T1000 (cell line): ENCODE data around the gene TMEM40.
A peak's percentile ranks its signal among the peaks of the same experiment; 100 is the strongest.
"Not testable (repeated sequence)": the region's sequence is repeated elsewhere in the genome, so short reads cannot be mapped to it uniquely, and the experiment has no call there.

Experiments used
- DNase-seq: peaks from one replicate; lab custom pipeline; 2025; ENCODE audit warnings: mixed read lengths; lab: John Stamatoyannopoulos, UW

The TMEM40 gene

DNA sequence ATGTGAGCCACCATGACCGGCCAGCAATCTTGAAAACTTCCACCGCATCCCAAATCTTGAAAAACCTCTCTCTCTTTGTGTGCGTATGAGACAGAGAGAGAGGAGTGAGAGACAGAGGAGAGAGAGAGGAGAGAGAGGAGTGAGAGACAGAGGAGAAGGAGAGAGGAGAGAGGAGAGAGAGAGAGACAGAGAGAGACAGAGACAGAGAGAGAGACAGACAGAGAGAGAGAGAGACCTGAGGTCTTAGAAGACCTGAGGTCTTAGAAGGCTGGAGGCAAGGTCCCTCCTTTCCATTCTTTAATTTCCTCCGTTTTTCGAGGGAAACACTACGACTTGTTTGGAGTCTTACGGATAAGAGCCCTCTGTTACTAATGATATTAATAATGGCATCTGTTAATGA is 39.5 kb downstream of the TMEM40 start:
- no peak for DNase-seq

GRCh38 chr3:12716605-12717151 is 42.4 kb downstream of the TMEM40 start:
- DNase-seq = no peak

DNA sequence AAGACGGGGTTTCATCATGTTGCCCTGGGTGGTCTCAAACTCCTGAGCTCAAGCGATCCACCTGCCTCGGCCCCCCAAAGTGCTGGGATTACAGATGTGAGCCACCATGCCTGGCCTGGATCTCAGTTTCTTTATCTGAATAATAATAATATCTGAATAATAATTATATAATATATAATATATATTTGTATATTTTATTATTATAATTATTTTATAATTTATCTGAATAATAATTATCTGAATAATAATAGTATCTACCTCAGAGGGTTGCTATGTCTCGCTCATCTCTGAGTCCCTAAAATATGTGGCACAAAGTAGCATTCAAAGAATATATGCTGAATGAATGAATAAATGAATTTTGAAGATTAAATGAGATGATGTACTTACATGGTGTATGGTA is 44.8 kb downstream of the TMEM40 start:
- no peak for DNase-seq

- no peak for DNase-seq
These were observed 49.0 kb downstream of the TMEM40 start for GRCh38 chr3:12710062-12710461.

- no peak for DNase-seq
These were observed 49.7 kb downstream of the TMEM40 start for GRCh38 chr3:12709334-12709733.

GRCh38 chr3:12708584-12709192 is 50.4 kb downstream of the TMEM40 start:
- peak; percentile 86 for DNase-seq

GRCh38 chr3:12707449-12707848 is 51.6 kb downstream of the TMEM40 start:
- DNase-seq = no peak

DNA sequence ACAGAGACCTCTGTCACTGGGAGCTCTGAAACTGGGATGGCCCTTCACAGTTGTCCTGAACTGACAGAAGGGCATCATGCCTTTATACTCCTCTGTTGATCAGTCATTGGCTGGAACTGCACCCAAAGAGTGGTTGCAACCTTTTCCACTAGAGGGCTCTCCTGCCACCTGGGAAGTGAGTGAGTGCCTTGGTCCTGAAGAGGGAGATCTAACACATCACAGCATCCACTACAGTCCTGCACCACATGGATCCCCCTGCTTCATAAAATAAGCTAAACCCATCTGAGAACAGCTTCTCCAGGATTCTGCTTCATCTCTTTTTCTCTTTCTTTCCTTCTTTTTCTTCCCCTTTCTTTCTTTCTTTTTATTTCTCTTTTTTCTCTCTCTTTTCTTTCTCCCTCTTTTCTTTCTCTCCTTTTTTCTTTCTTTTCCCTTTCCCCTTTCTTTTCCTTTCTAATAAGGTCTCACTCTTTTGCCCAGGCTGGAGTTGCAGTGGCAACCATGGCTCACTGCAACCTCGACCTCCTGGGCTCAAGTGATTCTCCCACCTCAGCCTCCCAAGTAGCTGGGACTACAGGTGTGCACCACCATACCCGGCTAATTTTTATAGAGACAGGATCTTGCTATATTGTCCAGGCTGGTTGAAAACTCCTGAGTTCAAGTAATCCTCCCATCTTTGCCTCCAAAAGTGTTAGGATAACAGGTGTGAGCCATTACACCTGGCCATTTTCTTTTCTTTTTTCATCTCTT is 52.4 kb downstream of the TMEM40 start:
- peak; percentile 25 for DNase-seq

- DNase-seq = no peak
These were observed 53.1 kb downstream of the TMEM40 start for GRCh38 chr3:12705981-12706380.

DNA sequence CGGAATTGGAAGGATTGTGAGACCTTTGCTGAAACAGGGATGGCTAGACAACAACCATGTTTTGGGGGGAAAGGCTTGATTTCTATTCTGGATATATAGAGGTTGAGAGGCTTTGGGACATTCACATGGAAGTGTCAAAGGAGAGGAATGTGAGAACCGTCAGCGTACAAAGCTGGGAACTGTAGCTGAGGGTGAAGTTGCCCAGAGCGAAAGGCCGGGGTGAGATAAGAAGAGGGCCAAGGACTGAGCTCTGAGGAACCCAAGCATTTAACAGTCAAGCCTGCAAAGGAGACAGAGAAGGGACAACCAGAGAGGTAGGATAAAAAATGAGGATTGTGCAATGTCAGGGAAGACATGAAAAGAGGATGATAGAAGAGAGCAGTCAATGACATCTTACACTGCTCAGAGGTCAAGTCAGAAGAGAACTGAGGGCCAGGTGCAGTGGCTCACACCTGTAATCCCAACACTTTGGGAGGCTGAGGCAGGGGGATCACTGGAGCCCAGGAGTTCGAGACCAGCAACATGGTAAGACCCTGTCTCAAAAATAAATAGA is 53.6 kb downstream of the TMEM40 start:
- no peak for DNase-seq

GRCh38 chr3:12702501-12702900 is 56.6 kb downstream of the TMEM40 start:
- no peak for DNase-seq

DNA sequence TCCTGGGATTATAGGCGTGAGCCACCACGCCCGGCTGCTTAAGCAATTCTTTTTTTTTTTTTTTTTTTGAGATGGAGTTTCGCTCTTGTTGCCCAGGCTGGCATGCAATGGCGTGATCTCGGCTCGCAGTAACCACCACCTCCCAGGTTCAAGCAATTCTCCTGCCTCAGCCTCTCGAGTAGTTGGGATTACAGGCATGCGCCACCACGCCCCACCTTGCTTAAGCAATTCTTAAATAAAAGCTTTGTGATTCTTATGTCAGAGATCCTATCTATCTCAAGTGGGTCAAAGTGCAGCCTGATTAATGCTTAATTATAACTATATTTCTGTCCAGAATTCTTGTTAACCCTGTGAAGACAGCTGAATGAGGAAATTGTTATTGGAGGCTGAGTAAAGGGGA is 57.5 kb downstream of the TMEM40 start:
- DNase-seq = not testable (repeated sequence)

- no peak for DNase-seq
These were observed 58.3 kb downstream of the TMEM40 start for GRCh38 chr3:12700800-12701199.

DNA sequence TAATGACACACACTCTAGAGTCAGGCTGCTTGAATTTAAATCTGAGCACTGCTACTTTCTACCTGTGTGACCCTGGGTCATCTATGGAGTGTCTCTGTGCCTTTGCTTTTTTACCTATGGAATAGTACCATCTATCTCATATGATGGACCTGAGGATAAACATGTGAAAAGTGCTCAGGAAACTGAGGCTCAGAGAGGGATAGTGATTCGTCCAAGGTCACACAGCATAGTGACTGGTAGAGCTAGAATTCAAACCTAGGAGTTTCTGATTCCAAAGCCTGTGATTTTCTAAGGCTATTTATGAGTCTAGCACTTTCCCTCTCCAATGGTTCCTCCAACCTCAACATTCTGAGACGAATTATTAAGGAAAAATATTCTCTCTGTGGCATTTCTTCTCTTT is 63.1 kb downstream of the TMEM40 start:
- no peak for DNase-seq

- no peak for DNase-seq
These were observed 63.9 kb downstream of the TMEM40 start for GRCh38 chr3:12695112-12695511.

DNA sequence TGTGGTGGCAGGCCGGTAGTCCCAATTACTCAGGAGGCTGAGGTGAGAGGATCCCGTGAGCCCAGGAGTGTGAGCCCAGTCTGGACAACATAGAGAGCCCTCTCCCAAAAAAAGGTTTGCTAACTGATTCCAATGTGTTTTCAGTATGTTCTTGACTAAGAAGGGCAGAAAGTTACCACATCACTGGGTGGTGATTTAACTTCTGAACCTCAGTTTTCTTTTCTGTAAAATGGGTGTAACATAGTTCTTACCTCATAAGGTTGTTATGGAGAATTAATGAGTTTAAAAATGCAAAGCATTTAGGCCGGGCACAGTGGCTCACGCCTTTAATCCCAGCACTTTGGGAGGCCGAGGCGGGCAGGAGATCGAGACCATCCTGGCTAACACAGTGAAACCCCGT is 66.6 kb downstream of the TMEM40 start:
- DNase-seq = no peak

DNA sequence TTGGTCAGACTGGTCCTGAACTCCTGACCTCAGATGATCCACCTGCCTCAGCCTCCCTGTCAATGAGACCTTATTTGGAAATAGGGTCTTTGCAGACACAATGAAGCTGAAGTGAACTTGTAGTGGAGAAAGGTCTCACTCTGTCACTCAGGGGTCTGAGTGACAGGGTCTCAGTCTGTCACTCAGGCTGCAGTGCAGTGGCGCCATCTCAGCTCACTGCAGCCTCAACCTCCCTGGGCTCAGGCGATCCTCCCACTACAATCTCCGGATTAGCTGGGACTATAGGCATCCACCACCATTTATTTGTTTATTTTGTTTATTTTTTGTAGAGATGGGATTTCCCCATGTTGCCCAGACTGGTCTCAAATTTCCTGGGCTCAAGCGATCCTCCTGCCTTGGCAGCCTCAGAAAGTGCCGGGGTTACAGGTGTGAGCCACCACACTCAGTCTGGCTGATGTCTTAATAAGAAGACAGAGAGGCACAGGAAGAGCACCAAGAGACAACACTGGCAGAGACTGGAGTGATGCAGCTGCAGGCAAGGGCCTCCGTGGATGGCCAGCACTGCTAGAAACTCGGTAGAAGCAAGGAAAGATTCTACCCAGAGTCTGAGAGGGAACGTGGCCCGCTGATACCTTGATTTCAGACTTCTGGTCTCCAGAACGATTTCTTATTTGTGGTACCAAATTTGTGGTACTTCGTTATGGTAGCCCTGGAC is 68.9 kb downstream of the TMEM40 start:
- no peak for DNase-seq

DNA sequence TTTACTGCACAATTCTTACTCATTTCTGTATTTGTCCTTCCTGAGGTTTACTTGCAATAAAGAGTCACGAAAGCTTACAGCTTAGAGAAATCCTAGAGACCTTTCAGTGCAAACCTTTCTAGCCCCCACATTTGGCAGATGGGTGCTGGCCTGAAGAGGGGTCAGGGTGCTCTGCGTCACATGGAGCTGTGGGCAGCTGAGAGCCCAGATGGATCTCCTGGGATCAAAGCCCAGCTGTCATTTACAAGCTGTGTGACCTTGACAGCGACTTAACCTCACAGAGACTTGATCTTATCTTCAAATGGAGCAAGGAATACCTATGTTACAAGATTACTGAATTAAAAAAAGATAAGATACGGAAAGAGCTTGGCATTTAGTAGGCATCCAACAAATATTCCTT is 71.1 kb downstream of the TMEM40 start:
- DNase-seq = no peak

DNA sequence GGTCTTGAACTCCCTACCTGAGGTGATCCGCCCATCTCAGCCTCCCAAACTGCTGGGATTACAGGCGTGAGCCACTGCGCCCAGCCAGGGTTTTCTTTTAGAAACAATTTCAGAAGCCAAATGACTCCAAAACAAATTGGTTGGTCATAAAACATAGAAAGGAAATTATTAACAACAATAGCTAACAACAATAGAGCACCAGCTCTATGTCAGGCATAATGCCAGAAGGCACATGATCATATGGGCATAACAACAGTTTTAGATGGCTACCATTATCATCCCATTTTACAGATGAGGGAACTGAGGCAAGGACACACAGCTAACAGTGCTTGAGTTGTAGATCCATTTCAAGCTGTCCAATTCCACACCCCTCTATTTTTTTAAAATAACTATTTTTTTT is 73.0 kb downstream of the TMEM40 start:
- DNase-seq = no peak
